Measurements from ENCODE around the gene TBCCD1.

DNA sequence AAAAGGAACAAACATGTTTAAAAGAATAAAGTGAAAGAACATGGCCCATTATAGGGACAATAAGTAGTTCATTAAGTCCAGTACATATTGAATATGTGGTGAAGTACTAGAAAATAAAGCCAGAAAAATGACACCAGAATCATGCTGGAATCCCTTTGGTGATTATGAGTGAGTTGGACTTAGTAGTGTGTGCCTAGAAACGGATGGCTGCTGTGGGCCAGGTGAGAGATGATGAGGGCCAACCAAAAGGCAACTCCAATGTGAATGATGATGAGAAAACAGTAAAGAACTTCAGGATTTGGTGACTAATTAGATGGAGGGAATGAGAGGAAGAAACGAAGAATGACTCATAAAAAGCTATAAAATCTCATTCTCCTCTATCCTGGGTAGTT, 26.3 kb downstream of the TBCCD1 start:
- TF ChIP-seq, protein P1, sequence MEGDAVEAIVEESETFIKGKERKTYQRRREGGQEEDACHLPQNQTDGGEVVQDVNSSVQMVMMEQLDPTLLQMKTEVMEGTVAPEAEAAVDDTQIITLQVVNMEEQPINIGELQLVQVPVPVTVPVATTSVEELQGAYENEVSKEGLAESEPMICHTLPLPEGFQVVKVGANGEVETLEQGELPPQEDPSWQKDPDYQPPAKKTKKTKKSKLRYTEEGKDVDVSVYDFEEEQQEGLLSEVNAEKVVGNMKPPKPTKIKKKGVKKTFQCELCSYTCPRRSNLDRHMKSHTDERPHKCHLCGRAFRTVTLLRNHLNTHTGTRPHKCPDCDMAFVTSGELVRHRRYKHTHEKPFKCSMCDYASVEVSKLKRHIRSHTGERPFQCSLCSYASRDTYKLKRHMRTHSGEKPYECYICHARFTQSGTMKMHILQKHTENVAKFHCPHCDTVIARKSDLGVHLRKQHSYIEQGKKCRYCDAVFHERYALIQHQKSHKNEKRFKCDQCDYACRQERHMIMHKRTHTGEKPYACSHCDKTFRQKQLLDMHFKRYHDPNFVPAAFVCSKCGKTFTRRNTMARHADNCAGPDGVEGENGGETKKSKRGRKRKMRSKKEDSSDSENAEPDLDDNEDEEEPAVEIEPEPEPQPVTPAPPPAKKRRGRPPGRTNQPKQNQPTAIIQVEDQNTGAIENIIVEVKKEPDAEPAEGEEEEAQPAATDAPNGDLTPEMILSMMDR (IDR thresholded peaks at IDR 0.05), result no peak
- TF ChIP-seq EP300 (IDR thresholded peaks at IDR 0.05) (no peak), POLR2A (IDR thresholded peaks at IDR 0.05; ENCODE audit: low read depth) (no peak)

Measured in esophagus muscularis mucosa (tissue), 4 donors.